HG02588 (cell line): ENCODE measurements around the gene STIMATE.

Experiments
- ATAC-seq: cut with Tn5 transposase; IDR thresholded peaks from one replicate; pipeline ENCODE4 v1.9.1; 2021; ENCODE audit warnings: mild to moderate bottlenecking, moderate library complexity; ENCODE audit not compliant: unreplicated experiment

STIMATE gene

GRCh38 chr3:52897130-52898122 lies at the start of gene STIMATE:
Gene STIMATE (minus strand): TSS chr3:52897548. CDS start chr3:52897450, 98 bp downstream.
- peak; percentile 95 for ATAC-seq

GRCh38 chr3:52939600-52939999 lies 42.3 kb upstream of the STIMATE start:
- no peak for ATAC-seq

GRCh38 chr3:52934630-52935530 lies 37.5 kb upstream of the STIMATE start:
- ATAC-seq, result no peak

GRCh38 chr3:52931889-52932288 lies 34.5 kb upstream of the STIMATE start:
- ATAC-seq, result no peak

- no peak for ATAC-seq
Measured at GRCh38 chr3:52931328-52931727, 34.0 kb upstream of the STIMATE start.

- no peak for ATAC-seq
Measured at GRCh38 chr3:52930748-52931147, 33.4 kb upstream of the STIMATE start.

- ATAC-seq, result no peak
Measured at GRCh38 chr3:52926554-52926953, 29.2 kb upstream of the STIMATE start.

- ATAC-seq, result no peak
Measured at GRCh38 chr3:52925405-52926313, 28.3 kb upstream of the STIMATE start.

GRCh38 chr3:52923963-52924362 lies 26.6 kb upstream of the STIMATE start:
- no peak for ATAC-seq

GRCh38 chr3:52920841-52921240 lies 23.5 kb upstream of the STIMATE start:
- ATAC-seq, result no peak

- ATAC-seq, result no peak
Measured at GRCh38 chr3:52917044-52917443, 19.7 kb upstream of the STIMATE start.

GRCh38 chr3:52915294-52915693 lies 17.9 kb upstream of the STIMATE start:
- no peak for ATAC-seq

GRCh38 chr3:52912885-52913731 lies 15.8 kb upstream of the STIMATE start:
- ATAC-seq, result no peak

- ATAC-seq, result no peak
Measured at GRCh38 chr3:52910823-52911222, 13.5 kb upstream of the STIMATE start.

- no peak for ATAC-seq
Measured at GRCh38 chr3:52907497-52907896, 10.1 kb upstream of the STIMATE start.

- ATAC-seq, result no peak
Measured at GRCh38 chr3:52904552-52904951, 7.2 kb upstream of the STIMATE start.

- ATAC-seq, result no peak
Measured at GRCh38 chr3:52904000-52904399, 6.7 kb upstream of the STIMATE start.

GRCh38 chr3:52896613-52897012 lies 735 bp downstream of the STIMATE start:
- no peak for ATAC-seq

GRCh38 chr3:52896151-52896550 lies 1.2 kb downstream of the STIMATE start:
- ATAC-seq, result no peak

- ATAC-seq, result no peak
Measured at GRCh38 chr3:52895418-52895817, 1.9 kb downstream of the STIMATE start.
